K562 (cell line): ENCODE data around the gene ZNHIT3.

Source experiments
- KLF1 ChIP-seq: fragments of 450-650 bp; IDR thresholded peaks from 2 replicates; pipeline ENCODE4 v1.6.1; 2016; ENCODE audit warnings: missing genetic modification characterization, missing compliant biosample characterization
- MXI1 ChIP-seq: IDR thresholded peaks from 2 replicates; pipeline ENCODE4 v1.6.1; 2011; ENCODE audit warnings: low read depth, mild to moderate bottlenecking, improper control_type of control experiment, low read length
- PCBP1 ChIP-seq: fragments of 200-400 bp; formaldehyde crosslinking; IDR thresholded peaks from 2 replicates; pipeline ENCODE4 v1.6.1; 2018; ENCODE audit warnings: mild to moderate bottlenecking, low read depth, low read length; ENCODE audit not compliant: poor library complexity, severe bottlenecking
- POLR2A ChIP-seq: fragments of 450-650 bp; conservative IDR thresholded peaks from 2 replicates; pipeline ENCODE4 v1.6.1; 2016
- TF ChIP-seq, protein P1 (sequence below): fragments of 450-650 bp; formaldehyde crosslinking; IDR thresholded peaks from 2 replicates; pipeline ENCODE4 v1.4.0; 2020; ENCODE audit warnings: mild to moderate bottlenecking, moderate library complexity
- TF ChIP-seq, protein P2 (sequence below), 3 experiments: IDR thresholded peaks in 2 of 3; conservative IDR thresholded peaks in 1 of 3; 2 replicates each; pipeline ENCODE4 v1.5.1; 2011 to 2012; ENCODE audit warnings: low read length in 3 of 3, mild to moderate bottlenecking in 3 of 3, control low read depth in 2 of 3, improper control_type of control experiment in 1 of 3, inconsistent platforms in 1 of 3, low read depth in 1 of 3, mixed read lengths in 1 of 3, moderate library complexity in 1 of 3; ENCODE audit not compliant: insufficient read depth in 2 of 3
- TF ChIP-seq, protein P3 (sequence below): fragments of 450-650 bp; formaldehyde crosslinking; IDR thresholded peaks from 2 replicates; pipeline ENCODE4 v1.4.0; 2020; ENCODE audit warnings: mild to moderate bottlenecking, mixed read lengths
- TF ChIP-seq, protein P4 (sequence below): sonication (generic); formaldehyde crosslinking; IDR thresholded peaks from 2 replicates; pipeline ENCODE4 v1.8.1; 2023; ENCODE audit warnings: mild to moderate bottlenecking, missing genetic modification reagents

DNA sequence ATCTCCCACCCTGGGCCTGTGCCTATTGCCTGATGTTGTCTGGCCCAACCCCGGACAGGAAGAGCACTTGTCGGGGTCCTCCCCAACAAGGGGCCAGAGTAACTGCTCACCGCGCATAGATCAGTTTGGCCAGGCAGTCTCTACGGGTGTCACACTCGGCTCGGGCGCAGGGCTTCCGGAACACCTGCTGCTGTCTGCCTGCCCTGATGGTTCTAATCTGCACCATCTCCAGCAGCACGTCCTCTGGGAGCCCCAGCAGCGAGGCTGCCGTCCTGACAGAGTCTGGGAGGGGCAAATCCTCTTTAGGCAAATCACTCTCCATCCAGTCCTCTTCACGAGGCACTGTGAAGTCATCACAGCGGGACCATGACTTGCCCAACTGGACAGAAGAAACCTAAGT is 24.2 kb downstream of the ZNHIT3 start:
- TF ChIP-seq, protein P1, sequence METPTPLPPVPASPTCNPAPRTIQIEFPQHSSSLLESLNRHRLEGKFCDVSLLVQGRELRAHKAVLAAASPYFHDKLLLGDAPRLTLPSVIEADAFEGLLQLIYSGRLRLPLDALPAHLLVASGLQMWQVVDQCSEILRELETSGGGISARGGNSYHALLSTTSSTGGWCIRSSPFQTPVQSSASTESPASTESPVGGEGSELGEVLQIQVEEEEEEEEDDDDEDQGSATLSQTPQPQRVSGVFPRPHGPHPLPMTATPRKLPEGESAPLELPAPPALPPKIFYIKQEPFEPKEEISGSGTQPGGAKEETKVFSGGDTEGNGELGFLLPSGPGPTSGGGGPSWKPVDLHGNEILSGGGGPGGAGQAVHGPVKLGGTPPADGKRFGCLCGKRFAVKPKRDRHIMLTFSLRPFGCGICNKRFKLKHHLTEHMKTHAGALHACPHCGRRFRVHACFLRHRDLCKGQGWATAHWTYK: no peak
- TF ChIP-seq PCBP1 (no peak), KLF1 (tag) (no peak), POLR2A (no peak), MXI1 (no peak)
- TF ChIP-seq, protein P2, sequence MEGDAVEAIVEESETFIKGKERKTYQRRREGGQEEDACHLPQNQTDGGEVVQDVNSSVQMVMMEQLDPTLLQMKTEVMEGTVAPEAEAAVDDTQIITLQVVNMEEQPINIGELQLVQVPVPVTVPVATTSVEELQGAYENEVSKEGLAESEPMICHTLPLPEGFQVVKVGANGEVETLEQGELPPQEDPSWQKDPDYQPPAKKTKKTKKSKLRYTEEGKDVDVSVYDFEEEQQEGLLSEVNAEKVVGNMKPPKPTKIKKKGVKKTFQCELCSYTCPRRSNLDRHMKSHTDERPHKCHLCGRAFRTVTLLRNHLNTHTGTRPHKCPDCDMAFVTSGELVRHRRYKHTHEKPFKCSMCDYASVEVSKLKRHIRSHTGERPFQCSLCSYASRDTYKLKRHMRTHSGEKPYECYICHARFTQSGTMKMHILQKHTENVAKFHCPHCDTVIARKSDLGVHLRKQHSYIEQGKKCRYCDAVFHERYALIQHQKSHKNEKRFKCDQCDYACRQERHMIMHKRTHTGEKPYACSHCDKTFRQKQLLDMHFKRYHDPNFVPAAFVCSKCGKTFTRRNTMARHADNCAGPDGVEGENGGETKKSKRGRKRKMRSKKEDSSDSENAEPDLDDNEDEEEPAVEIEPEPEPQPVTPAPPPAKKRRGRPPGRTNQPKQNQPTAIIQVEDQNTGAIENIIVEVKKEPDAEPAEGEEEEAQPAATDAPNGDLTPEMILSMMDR (IDR thresholded peaks at IDR 0.05 in 2 of 3, conservative IDR thresholded peaks at IDR 0.05 in 1 of 3; ENCODE audit: insufficient read depth in 2 of 3, low read depth in 1 of 3, low read length in 3 of 3): no peak
- TF ChIP-seq, protein P3, sequence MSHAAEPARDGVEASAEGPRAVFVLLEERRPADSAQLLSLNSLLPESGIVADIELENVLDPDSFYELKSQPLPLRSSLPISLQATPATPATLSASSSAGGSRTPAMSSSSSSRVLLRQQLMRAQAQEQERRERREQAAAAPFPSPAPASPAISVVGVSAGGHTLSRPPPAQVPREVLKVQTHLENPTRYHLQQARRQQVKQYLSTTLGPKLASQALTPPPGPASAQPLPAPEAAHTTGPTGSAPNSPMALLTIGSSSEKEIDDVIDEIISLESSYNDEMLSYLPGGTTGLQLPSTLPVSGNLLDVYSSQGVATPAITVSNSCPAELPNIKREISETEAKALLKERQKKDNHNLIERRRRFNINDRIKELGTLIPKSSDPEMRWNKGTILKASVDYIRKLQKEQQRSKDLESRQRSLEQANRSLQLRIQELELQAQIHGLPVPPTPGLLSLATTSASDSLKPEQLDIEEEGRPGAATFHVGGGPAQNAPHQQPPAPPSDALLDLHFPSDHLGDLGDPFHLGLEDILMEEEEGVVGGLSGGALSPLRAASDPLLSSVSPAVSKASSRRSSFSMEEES: no peak
- TF ChIP-seq, protein P4, sequence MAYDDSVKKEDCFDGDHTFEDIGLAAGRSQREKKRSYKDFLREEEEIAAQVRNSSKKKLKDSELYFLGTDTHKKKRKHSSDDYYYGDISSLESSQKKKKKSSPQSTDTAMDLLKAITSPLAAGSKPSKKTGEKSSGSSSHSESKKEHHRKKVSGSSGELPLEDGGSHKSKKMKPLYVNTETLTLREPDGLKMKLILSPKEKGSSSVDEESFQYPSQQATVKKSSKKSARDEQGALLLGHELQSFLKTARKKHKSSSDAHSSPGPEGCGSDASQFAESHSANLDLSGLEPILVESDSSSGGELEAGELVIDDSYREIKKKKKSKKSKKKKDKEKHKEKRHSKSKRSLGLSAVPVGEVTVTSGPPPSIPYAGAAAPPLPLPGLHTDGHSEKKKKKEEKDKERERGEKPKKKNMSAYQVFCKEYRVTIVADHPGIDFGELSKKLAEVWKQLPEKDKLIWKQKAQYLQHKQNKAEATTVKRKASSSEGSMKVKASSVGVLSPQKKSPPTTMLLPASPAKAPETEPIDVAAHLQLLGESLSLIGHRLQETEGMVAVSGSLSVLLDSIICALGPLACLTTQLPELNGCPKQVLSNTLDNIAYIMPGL: no peak
